Activated CD4-positive, alpha-beta memory T cell treated with anti-CD3 and anti-CD28 coated beads, Interleukin-2, amount 10 ng/mL, durations not matched to agents 7 days and 5 days (primary cell): ENCODE results near the gene PPP2R2B. TPM values are rescaled to one million over a fixed set of nuclear protein-coding genes. Genes with fewer than 3 reads are reported as not detected.

Source experiments
- CTCF ChIA-PET: fragments of 350-600 bp; sonication (Branson Sonifier 250); formaldehyde crosslinking; loops from one replicate; lab custom pipeline; 2021; ENCODE audit warnings: antibody characterized with exemption, inconsistent platforms; lab: Charles Lee
- POLR2A ChIA-PET: fragments of 350-600 bp; sonication (Branson Sonifier 250); formaldehyde crosslinking; loops from one replicate; lab custom pipeline; 2021; ENCODE audit warnings: antibody characterized with exemption; lab: Charles Lee
- DNase-seq: peaks from one replicate; pipeline ENCODE4 v3.0.0-alpha.2; 2020
- H3K27ac Mint-ChIP-seq: one replicate; pipeline ENCODE4 v1.8.0; 2021; ENCODE audit warnings: mild to moderate bottlenecking, mixed read lengths
- H3K27me3 Mint-ChIP-seq: one replicate; pipeline ENCODE4 v1.8.0; 2021; ENCODE audit warnings: mixed read lengths
- H3K36me3 Mint-ChIP-seq: one replicate; pipeline ENCODE4 v1.8.0; 2021; ENCODE audit warnings: low read depth, mixed read lengths
- H3K4me1 Mint-ChIP-seq: one replicate; pipeline ENCODE4 v1.8.0; 2021; ENCODE audit warnings: mixed read lengths
- H3K4me3 Mint-ChIP-seq: one replicate; pipeline ENCODE4 v1.8.0; 2021; ENCODE audit warnings: mild to moderate bottlenecking, mixed read lengths
- H3K9me3 Mint-ChIP-seq: one replicate; pipeline ENCODE4 v1.8.0; 2021; ENCODE audit warnings: mixed read lengths
- total RNA-seq, 2 experiments: library from RNA; stranded (reverse); gene quantifications; one replicate each; pipeline ENCODE4 v1.2.3, GENCODE V29; 2021

Gene PPP2R2B
- total RNA-seq, 2 experiments from 2014 or later, result 2.7 to 3.1 TPM

DNA sequence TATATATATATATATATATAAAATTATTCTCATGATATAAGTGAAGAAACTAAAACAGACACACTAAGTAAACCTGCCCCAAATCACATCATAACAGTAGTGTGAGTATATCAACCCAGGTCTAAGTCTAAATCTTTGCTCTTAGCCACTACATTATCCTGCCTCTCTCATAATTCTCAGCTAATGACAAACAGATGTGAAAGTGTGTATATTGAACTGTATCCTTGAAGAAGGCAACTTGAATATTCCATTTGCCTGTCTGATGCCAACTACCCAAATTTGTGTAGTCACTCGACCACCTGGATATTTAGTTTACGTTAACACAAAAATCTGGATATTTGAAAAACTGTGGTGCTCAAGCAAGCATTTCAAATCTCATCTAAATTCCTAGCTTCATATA, 97.4 kb downstream of the PPP2R2B start:
- CTCF ChIA-PET, result no interaction called here
- POLR2A ChIA-PET, result no interaction called here
- Mint-ChIP-seq H3K9me3 (peaks cover 1% of the 10 kb centered on the region), H3K36me3 (no peaks in the 10 kb centered on the region), H3K27ac (no peak overlapping the region), H3K4me1 (peaks cover 2% of the 10 kb centered on the region), H3K4me3 (no peak overlapping the region), H3K27me3 (no peaks in the 10 kb centered on the region)
- DNase-seq, result no peak

DNA sequence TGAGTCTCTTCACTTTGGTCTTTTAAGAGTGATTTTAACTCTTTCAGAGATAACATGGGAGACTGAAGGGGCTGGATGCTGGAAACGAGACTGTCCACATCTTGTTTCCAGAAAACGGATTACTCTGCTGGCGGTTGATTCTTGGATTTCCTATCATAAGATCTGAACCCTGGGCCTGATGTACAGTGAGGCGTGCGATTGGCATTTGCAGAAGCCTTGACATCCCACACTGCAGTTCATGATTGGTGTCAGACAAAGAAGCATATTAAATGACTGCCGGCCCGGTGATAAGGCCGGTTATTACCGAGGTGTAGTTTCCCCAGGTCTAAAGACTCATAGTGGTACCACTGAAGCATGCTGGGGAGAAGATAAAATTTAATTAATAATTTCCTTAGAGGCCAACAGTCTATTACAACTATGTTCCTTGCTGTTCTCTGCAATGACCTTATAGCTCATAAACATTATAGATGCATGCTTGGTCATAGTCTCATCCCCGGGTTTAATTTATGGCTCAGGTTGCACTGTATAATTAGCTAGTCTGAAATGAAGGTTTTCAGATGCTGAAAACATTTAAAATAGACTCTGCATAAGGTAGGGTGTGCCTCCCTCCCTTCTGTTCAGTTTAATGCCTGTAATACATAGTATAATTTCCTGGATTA, 99.2 kb downstream of the PPP2R2B start:
- ChIA-PET POLR2A (no interaction called here), CTCF (no interaction called here)
- DNase-seq, result no peak
- Mint-ChIP-seq H3K4me1 (no peaks in the 10 kb centered on the region), H3K27ac (no peak overlapping the region), H3K27me3 (no peaks in the 10 kb centered on the region), H3K36me3 (no peaks in the 10 kb centered on the region), H3K9me3 (peaks cover 1% of the 10 kb centered on the region), H3K4me3 (no peak overlapping the region)

DNA sequence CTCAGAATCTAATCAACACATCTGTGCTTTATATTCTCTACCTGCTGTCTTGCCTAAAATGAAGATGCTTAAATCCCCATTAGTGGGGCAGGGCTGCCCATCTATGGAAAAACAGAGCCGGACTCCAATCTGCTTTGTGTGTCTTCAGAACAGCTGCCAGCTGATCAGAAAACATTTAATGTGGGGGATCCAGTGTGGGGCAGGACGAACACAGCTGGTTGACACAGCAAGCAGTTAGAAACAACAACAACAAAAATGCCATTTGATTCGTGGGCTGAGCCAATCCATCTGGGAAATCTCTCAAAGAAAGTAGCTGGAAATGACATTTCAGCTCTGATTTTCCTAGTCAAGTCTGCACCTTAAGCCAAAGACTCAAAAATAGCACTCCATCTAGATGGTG, 99.8 kb downstream of the PPP2R2B start:
- POLR2A ChIA-PET, result no interaction called here
- Mint-ChIP-seq H3K4me1 (no peaks in the 10 kb centered on the region), H3K4me3 (no peak overlapping the region), H3K27ac (no peak overlapping the region), H3K27me3 (no peaks in the 10 kb centered on the region), H3K36me3 (no peaks in the 10 kb centered on the region), H3K9me3 (peaks cover 1% of the 10 kb centered on the region)
- DNase-seq, result no peak
- CTCF ChIA-PET, result no interaction called here

DNA sequence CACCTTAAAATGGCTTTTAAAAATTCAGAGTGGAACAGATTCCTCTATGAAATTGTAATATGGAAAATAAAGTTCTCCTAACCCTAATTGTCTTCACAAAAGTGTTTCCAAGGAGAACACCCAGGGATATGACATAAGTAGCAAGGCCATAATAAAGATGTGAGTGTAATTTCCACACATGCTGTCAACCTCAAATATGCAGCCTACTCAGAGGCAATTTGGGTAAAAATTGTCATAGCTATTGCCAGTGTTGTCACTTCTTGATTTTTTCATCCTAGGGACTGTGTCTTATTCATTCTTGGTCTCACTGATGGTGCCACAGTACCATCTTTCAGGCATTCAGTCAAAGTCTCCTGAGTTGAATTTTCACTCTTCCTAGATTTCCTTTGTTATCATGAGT, 100.3 kb downstream of the PPP2R2B start:
- Mint-ChIP-seq H3K36me3 (no peaks in the 10 kb centered on the region), H3K27ac (no peak overlapping the region), H3K4me3 (no peak overlapping the region), H3K27me3 (no peaks in the 10 kb centered on the region), H3K4me1 (no peaks in the 10 kb centered on the region), H3K9me3 (peaks cover 1% of the 10 kb centered on the region)
- no peak for DNase-seq
- ChIA-PET CTCF (no interaction called here), POLR2A (interaction anchor here (0.6 kb wide), 1 partner anchor 33 kb away, joined by 3 read pairs; no protein-coding TSS in a partner anchor)

- Mint-ChIP-seq H3K4me1 (no peaks in the 10 kb centered on the region), H3K27me3 (no peaks in the 10 kb centered on the region), H3K9me3 (no peaks in the 10 kb centered on the region), H3K4me3 (no peak overlapping the region), H3K36me3 (no peaks in the 10 kb centered on the region), H3K27ac (no peak overlapping the region)
- DNase-seq, result no peak
- POLR2A ChIA-PET, result no interaction called here
- CTCF ChIA-PET, result no interaction called here
Observed at GRCh38 chr5:146772881-146773466, 105.6 kb downstream of the PPP2R2B start.

GRCh38 chr5:146770980-146771379, 107.6 kb downstream of the PPP2R2B start:
- Mint-ChIP-seq H3K36me3 (no peaks in the 10 kb centered on the region), H3K9me3 (no peaks in the 10 kb centered on the region), H3K4me1 (no peaks in the 10 kb centered on the region), H3K27ac (no peak overlapping the region), H3K27me3 (no peaks in the 10 kb centered on the region), H3K4me3 (no peak overlapping the region)
- ChIA-PET POLR2A (no interaction called here), CTCF (no interaction called here)
- no peak for DNase-seq

DNA sequence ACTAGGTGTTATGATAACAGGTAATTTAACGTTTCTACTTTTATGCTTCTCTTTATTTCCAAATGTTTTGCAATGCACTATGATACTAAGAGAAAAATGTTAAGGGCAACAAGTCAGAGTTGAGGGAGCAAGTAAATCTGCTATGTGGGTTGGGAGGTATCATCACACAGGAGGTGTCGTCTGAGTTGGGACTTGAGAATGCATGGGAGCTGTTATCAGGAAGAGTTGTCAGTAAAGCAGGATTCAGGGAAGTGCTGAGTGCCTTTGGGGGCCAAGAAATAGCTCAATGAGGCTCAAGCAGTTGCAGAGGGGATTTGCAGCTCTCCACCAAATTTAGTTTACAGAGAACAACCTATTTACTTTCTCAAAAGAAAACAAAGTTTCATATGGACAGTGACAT, 108.0 kb downstream of the PPP2R2B start:
- CTCF ChIA-PET, result no interaction called here
- H3K27me3 Mint-ChIP-seq, result no peaks in the 10 kb centered on the region
- H3K9me3 Mint-ChIP-seq, result no peaks in the 10 kb centered on the region
- H3K27ac Mint-ChIP-seq, result no peak overlapping the region
- DNase-seq, result no peak
- peaks cover 2% of the 10 kb centered on the region for H3K4me1 Mint-ChIP-seq
- POLR2A ChIA-PET, result no interaction called here
- no peaks in the 10 kb centered on the region for H3K36me3 Mint-ChIP-seq
- H3K4me3 Mint-ChIP-seq, result no peak overlapping the region

GRCh38 chr5:146767534-146767933, 111.0 kb downstream of the PPP2R2B start:
- ChIA-PET CTCF (no interaction called here), POLR2A (no interaction called here)
- Mint-ChIP-seq H3K9me3 (no peaks in the 10 kb centered on the region), H3K36me3 (no peaks in the 10 kb centered on the region), H3K27me3 (no peaks in the 10 kb centered on the region), H3K4me3 (no peak overlapping the region), H3K4me1 (peaks cover 6% of the 10 kb centered on the region), H3K27ac (no peak overlapping the region)
- no peak for DNase-seq

DNA sequence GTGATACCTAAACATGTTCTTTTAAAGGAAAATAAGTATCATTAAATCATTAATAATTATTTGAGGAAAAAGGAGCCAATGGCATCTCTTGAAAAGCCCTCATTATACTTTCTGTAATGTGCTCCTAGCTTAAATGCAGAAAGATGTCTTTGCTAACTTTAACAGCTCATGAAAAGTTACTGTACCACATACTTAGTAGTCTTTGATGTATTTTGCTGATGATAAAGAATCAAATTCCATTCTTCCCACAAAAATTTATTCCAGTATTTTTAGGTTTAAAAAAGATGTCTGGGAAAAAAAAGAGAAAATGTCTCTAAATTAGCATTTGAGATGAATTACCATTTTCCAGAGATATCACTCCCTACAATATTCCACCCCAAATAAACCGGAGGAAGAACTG, 112.5 kb downstream of the PPP2R2B start:
- Mint-ChIP-seq H3K4me1 (peaks cover 6% of the 10 kb centered on the region), H3K4me3 (no peak overlapping the region), H3K27ac (no peak overlapping the region), H3K27me3 (no peaks in the 10 kb centered on the region), H3K9me3 (no peaks in the 10 kb centered on the region), H3K36me3 (no peaks in the 10 kb centered on the region)
- ChIA-PET POLR2A (no interaction called here), CTCF (no interaction called here)
- no peak for DNase-seq

DNA sequence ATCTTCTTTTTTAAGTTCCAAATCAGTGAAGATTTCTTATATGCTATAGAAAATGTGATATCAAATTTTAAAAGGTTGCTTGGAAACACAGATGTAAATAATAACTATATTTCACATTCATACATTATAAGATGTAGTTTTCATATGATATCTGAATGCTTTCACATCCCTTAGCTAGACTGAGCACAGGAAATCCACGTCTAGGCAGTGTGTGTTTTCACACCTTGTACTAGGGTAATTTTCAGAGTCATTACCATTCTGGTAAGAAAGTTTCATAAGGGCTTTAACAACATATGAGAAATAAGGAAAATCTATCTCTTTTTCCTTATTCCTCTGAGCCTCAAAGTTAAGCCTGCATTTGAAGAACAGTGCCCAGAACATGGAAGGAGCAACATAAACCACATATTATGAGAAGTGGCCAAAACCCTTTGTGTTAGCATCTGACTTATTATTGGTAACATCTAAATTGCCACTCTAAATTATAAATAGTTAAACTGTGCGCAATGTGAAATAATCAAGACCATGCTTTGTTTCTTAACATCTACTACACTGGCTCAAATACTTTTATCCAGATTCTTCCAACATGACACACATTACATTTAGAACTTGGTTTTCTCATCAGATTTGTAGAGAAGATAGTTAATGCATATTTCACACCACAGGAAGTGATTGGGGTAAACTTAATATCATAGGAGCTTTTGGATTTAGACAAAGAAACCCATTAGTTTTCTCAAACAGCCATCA, 113.3 kb downstream of the PPP2R2B start:
- H3K27ac Mint-ChIP-seq, result no peak overlapping the region
- DNase-seq, result no peak
- peaks cover 6% of the 10 kb centered on the region for H3K4me1 Mint-ChIP-seq
- no peaks in the 10 kb centered on the region for H3K9me3 Mint-ChIP-seq
- ChIA-PET CTCF (no interaction called here), POLR2A (no interaction called here)
- H3K36me3 Mint-ChIP-seq, result no peaks in the 10 kb centered on the region
- H3K4me3 Mint-ChIP-seq, result no peak overlapping the region
- no peaks in the 10 kb centered on the region for H3K27me3 Mint-ChIP-seq

DNA sequence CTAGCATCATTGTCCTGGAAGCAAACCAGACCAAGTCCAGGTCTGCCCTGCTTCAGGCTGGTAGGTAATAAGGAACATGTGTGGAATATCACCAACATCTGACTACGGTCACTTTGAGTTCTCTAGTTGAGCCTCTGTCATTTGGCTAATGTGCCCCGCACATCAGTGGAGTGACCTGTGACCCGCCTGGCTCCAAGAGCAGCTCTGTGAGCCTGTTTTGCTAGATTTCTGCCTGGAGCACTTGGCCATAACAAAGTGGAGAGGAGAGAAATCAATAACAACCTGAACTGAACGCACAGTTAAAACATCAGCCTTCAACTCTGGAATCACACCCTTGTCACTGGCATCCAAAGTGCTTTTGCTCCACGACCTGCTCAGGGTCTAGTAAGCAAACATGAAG, 115.7 kb downstream of the PPP2R2B start:
- Mint-ChIP-seq H3K36me3 (no peaks in the 10 kb centered on the region), H3K9me3 (no peaks in the 10 kb centered on the region), H3K4me1 (peaks cover 12% of the 10 kb centered on the region), H3K27ac (no peak overlapping the region), H3K4me3 (no peak overlapping the region), H3K27me3 (no peaks in the 10 kb centered on the region)
- ChIA-PET POLR2A (no interaction called here), CTCF (interaction anchor here (0.9 kb wide), 1 partner anchor 13 kb away, joined by 3 read pairs; no protein-coding TSS in a partner anchor)
- no peak for DNase-seq

DNA sequence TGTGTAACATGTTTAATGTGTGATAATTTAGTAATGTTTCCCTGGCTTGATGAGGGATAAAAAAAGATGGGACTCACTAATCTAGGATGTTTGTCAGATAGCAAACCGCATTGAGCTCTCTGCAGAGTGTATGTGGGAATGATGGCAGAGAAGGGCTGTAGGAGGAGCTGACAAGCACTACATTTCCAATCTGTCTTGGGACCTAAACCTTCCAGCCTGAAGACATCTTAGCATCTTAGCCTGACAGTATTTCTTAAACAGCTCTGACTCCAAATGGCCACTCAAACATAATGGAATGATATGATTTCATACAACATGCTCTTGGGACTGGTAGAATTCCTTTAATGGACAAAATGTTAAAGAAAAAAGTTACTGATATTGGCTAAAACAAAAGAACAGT, 116.7 kb downstream of the PPP2R2B start:
- DNase-seq, result no peak
- ChIA-PET POLR2A (no interaction called here), CTCF (no interaction called here)
- peaks cover 12% of the 10 kb centered on the region for H3K4me1 Mint-ChIP-seq
- no peak overlapping the region for H3K27ac Mint-ChIP-seq
- no peaks in the 10 kb centered on the region for H3K9me3 Mint-ChIP-seq
- H3K27me3 Mint-ChIP-seq, result no peaks in the 10 kb centered on the region
- no peak overlapping the region for H3K4me3 Mint-ChIP-seq
- no peaks in the 10 kb centered on the region for H3K36me3 Mint-ChIP-seq

GRCh38 chr5:146758938-146759337, 119.6 kb downstream of the PPP2R2B start:
- CTCF ChIA-PET, result interaction anchor here (1.3 kb wide), 1 partner anchor 21 kb away, joined by 4 read pairs; no protein-coding TSS in a partner anchor
- no peak overlapping the region for H3K4me3 Mint-ChIP-seq
- no peaks in the 10 kb centered on the region for H3K36me3 Mint-ChIP-seq
- H3K27ac Mint-ChIP-seq, result no peak overlapping the region
- H3K9me3 Mint-ChIP-seq, result no peaks in the 10 kb centered on the region
- no peak for DNase-seq
- H3K4me1 Mint-ChIP-seq, result peaks cover 9% of the 10 kb centered on the region
- POLR2A ChIA-PET, result no interaction called here
- H3K27me3 Mint-ChIP-seq, result no peaks in the 10 kb centered on the region
